PFSK-1 (cell line): ENCODE results near the gene DCC.

Experiments used
- FOXP2 ChIP-seq: optimal IDR thresholded peaks from 2 replicates; pipeline ENCODE3; 2011; ENCODE audit warnings: borderline replicate concordance, control low read depth, inconsistent platforms; ENCODE audit not compliant: insufficient read depth; ENCODE audit errors: extremely low read length, extremely low read depth
- POLR2AphosphoS5 ChIP-seq: IDR thresholded peaks from 2 replicates; pipeline ENCODE4 v1.6.1; 2012; ENCODE audit warnings: low read depth, mild to moderate bottlenecking, control low read depth, low read length, moderate library complexity
- SIN3A ChIP-seq: IDR thresholded peaks from 2 replicates; pipeline ENCODE4 v1.6.1; 2012; ENCODE audit warnings: mild to moderate bottlenecking, low read length, moderate library complexity, borderline replicate concordance; ENCODE audit not compliant: insufficient read depth
- TAF1 ChIP-seq: IDR thresholded peaks from 2 replicates; pipeline ENCODE4 v1.6.1; 2012; ENCODE audit warnings: low read length, control low read depth, borderline replicate concordance; ENCODE audit not compliant: insufficient read depth
- TF ChIP-seq, protein P1 (sequence below), 2 experiments: IDR thresholded peaks; 2 replicates each; pipeline versions ENCODE4 v1.6.1 to v1.8.0; 2011 to 2012; ENCODE audit warnings: low read depth in 2 of 2, low read length in 2 of 2, control low read depth in 1 of 2, inconsistent platforms in 1 of 2, mild to moderate bottlenecking in 1 of 2, moderate library complexity in 1 of 2; ENCODE audit not compliant: insufficient read depth in 1 of 2

DCC gene

GRCh38 chr18:52486052-52486451, 146.1 kb downstream of the DCC start:
- TF ChIP-seq FOXP2: no peak
- TF ChIP-seq, protein P1, sequence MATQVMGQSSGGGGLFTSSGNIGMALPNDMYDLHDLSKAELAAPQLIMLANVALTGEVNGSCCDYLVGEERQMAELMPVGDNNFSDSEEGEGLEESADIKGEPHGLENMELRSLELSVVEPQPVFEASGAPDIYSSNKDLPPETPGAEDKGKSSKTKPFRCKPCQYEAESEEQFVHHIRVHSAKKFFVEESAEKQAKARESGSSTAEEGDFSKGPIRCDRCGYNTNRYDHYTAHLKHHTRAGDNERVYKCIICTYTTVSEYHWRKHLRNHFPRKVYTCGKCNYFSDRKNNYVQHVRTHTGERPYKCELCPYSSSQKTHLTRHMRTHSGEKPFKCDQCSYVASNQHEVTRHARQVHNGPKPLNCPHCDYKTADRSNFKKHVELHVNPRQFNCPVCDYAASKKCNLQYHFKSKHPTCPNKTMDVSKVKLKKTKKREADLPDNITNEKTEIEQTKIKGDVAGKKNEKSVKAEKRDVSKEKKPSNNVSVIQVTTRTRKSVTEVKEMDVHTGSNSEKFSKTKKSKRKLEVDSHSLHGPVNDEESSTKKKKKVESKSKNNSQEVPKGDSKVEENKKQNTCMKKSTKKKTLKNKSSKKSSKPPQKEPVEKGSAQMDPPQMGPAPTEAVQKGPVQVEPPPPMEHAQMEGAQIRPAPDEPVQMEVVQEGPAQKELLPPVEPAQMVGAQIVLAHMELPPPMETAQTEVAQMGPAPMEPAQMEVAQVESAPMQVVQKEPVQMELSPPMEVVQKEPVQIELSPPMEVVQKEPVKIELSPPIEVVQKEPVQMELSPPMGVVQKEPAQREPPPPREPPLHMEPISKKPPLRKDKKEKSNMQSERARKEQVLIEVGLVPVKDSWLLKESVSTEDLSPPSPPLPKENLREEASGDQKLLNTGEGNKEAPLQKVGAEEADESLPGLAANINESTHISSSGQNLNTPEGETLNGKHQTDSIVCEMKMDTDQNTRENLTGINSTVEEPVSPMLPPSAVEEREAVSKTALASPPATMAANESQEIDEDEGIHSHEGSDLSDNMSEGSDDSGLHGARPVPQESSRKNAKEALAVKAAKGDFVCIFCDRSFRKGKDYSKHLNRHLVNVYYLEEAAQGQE (IDR thresholded peaks at IDR 0.05; ENCODE audit: insufficient read depth in 1 of 2, low read depth in 2 of 2, low read length in 2 of 2): peak in 1 of 2 experiments; percentile 54; a peak in 1 of 4 replicates
- TF ChIP-seq SIN3A: no peak

GRCh38 chr18:52489396-52490306, 149.7 kb downstream of the DCC start:
- TF ChIP-seq FOXP2 (no peak), POLR2AphosphoS5 (no peak), SIN3A (no peak), TAF1 (no peak)
- TF ChIP-seq, protein P1 (IDR thresholded peaks at IDR 0.05; ENCODE audit: insufficient read depth in 1 of 2, low read depth in 2 of 2, low read length in 2 of 2): no peak

- TF ChIP-seq, protein P1 (IDR thresholded peaks at IDR 0.05; ENCODE audit: insufficient read depth in 1 of 2, low read depth in 2 of 2, low read length in 2 of 2): no peak
- no peak for TF ChIP-seq POLR2AphosphoS5
- TF ChIP-seq FOXP2: no peak
- TF ChIP-seq TAF1: no peak
- no peak for TF ChIP-seq SIN3A
Observed at GRCh38 chr18:52496426-52496825, 156.4 kb downstream of the DCC start.

DNA sequence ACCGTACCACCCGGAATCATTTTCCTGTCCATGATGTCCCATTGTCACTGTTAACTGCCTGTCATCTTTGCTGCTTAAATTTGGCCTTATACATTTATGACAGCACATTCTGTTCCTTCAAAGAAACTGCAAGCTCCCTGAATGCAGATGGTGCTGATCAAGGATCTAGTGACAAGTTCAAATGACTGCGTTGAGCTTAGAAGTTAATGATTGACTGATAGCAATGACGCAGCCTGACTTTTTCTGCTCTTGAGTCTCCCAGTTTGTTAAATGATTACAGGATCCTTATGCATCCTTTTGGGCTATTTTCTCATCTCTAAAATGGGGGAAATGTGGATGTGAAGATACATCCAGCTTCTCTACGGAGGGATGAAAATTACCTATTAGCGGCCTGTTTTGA, 159.0 kb downstream of the DCC start:
- TF ChIP-seq FOXP2 (no peak), POLR2AphosphoS5 (no peak), SIN3A (no peak), TAF1 (no peak)
- TF ChIP-seq, protein P1 (IDR thresholded peaks at IDR 0.05; ENCODE audit: insufficient read depth in 1 of 2, low read depth in 2 of 2, low read length in 2 of 2): no peak

DNA sequence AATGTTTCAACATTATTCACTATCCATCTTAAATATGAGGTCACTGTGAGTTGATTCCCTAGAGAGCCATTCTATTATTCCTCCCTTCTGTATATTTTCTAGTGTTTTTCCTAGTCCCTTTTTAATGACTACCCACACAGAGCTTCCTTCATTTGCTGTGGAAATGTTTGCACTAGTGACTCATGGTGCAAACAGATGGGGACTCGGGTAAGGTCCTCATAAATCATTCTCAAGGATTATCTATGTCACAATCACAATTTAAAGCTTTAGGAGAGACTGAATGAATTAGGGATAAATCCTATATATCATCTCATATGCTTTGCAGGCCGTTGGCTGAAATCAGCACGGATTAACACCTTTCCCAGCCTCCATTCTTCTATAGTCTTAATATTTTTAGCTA, 159.6 kb downstream of the DCC start:
- TF ChIP-seq POLR2AphosphoS5 (no peak), TAF1 (no peak), FOXP2 (no peak), SIN3A (no peak)
- TF ChIP-seq, protein P1 (IDR thresholded peaks at IDR 0.05; ENCODE audit: insufficient read depth in 1 of 2, low read depth in 2 of 2, low read length in 2 of 2): no peak
